HG03095 (cell line): Measurements from ENCODE around the gene STARD13.
A peak's percentile ranks its signal among the peaks of the same experiment; 100 is the strongest.
"Not testable (repeated sequence)": the region's sequence is repeated elsewhere in the genome, so short reads cannot be mapped to it uniquely, and the experiment has no call there.

Source experiments
- ATAC-seq: cut with Tn5 transposase; IDR thresholded peaks from one replicate; pipeline ENCODE4 v1.9.1; 2021; ENCODE audit warnings: moderate library complexity; ENCODE audit not compliant: unreplicated experiment

STARD13 gene

DNA sequence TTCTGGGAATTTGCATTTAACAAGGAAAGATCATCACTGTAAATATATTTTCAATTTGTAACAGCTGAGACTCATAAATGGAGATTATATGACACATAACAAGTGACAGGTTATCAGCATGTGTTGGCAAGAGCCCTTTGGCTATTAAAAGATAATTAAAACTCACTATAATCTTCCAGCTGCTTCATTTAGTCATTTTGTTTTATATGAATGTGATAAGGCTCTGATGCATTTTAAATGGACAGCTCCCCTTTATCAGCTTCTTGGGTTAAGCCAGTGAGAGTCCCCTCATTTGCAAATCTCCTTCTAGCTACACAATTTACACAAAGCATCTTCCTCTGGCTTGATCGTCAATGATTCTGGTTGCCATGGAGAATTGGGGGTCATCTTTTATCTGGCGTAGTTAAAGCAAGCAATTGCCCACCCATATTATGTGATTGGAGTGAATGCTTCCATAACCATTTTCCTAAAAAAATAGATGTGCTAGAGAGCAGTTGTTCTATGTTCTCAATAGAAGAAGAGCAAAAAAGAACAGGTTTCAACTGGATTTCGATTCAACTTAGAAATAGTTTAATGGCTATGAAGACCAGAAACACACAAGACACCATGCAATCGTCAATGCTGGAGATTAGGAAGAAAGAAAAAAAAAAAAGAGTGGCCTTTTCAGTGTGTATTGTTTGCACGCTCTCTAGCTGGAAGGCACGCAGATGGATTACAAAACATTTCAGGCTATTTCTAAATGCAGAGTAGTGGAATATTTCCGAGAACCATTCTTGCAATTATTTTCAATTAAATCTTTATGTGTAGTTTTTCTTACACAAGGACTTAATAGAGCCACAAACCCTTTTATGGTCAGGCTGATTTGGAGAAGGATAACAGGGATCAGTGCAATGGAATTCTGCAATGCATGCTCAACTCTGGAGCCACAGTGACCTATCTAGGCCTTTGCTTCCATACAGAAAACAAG is 27.4 kb downstream of the STARD13 start:
- no peak for ATAC-seq

DNA sequence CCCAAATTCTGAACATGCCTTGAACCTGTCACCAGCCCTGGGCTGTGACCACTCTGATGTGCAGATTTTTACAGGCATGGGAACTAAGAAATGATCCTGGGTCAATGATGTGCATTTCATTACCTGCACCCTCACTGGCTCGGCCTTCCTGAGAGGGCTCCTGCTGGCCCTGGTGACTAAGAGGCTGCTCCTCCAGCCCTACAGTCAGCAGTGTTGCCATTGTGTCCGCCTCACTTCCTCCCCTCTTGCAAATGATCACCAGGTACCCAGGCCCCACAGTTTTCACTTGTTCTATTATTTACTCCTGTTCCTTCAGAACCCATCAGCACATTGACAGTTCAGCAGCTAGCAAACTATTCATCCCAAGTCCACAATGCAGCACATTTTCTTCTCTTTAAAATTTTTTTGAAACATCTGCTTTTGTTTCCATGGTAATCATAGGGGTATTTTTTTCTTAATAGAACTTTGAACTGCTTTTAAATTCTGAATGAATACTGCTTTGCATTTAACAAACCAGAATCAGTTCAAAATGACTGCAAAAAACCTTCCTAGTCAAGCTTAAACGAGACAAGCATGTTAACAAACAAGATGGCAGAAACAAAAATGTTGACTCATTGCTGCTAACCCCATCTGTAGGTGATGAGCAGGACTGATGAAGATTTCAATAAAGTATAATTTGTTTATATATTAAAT is 29.3 kb downstream of the STARD13 start:
- ATAC-seq, result no peak

DNA sequence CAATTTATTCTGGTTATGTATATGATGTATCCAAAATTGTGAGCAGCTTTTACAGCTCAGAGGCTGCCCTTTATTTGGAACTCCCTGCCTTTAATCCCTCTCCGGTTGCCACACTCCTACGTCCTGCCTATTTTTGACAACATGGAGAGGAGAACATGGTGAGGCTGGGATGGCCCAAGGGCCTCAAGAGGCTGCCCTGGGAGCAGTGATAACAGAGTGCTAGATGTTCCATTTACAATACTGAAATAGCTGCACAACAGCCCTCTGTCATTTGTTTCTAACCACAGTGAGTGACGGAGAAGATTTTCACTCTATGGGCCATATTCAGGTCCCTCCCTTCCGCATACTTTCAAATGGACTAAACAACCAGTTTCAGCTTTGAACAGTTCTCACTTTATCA is 33.4 kb downstream of the STARD13 start:
- no peak for ATAC-seq

GRCh38 chr13:33251131-33251661 is 34.4 kb downstream of the STARD13 start:
- peak; percentile 80 for ATAC-seq

- ATAC-seq, result no peak
These were observed 34.9 kb downstream of the STARD13 start for GRCh38 chr13:33250609-33251008.

GRCh38 chr13:33249894-33250293 is 35.7 kb downstream of the STARD13 start:
- ATAC-seq, result no peak

DNA sequence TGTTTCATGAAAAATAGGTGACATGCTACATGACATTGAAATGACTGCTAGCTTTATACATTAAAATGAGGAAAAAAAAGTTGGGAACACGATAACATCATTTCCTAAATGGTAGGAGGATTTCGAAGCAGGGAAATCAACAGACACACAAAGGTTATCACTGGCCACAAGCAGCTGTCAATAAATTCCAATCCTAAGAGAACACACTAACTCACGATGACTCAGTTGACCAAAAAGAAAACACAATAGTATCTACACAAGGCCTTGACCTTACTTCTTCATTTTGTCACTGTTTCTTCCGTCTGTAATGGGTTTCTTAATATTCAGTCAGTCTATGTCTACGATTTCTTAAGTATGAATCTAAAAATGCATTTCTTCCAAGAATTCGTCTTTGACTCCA is 36.5 kb downstream of the STARD13 start:
- ATAC-seq, result no peak

- no peak for ATAC-seq
These were observed 39.9 kb downstream of the STARD13 start for GRCh38 chr13:33245505-33246158.

DNA sequence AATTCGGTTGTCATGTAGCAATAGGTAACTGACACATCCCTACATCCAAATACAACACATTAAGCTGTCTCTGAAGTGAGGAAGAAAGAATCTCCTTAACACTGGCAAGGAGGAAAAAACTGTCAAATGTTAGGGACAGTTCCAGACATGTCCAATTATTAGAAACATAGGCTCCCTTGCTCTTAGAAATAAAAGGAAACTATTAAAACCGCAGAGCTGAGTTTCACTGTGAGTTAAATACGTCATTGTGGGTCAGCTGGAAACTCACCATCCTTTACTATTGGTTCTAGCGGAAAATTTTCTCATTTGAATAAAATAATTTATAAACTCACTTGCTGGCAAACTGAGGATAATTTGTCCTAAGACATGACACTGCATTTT is 40.7 kb downstream of the STARD13 start:
- ATAC-seq, result no peak

GRCh38 chr13:33244210-33244906 is 41.2 kb downstream of the STARD13 start:
- ATAC-seq, result no peak

DNA sequence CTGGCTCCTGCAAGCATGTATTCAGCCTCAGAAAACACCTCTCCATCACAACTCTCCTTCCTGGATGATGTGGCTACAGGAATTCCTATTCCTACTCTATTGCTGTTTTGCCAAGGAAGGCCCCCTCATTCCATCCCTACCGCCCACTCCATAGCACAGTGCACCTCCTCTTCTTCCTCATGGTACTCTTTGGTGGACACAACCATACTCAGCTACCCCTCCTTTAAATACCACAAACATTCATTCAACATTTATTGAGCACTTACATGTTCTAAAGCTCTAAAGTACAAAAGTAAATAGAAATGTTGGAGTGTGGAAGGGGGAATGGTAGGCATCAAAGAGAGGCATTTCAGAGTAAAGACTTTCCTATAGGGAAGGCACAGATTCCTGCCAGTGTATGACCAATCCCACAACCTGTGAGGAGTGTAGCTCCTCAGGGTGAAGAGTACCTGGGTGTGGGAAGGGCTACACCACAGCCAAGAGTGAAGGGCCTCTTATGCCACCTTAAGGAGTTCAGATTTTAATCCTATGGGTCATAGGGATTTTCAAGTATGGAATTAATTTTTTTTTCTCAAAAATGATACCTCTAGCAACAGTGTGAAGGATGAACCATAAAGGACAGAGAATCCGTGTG is 42.5 kb downstream of the STARD13 start:
- ATAC-seq, result no peak

DNA sequence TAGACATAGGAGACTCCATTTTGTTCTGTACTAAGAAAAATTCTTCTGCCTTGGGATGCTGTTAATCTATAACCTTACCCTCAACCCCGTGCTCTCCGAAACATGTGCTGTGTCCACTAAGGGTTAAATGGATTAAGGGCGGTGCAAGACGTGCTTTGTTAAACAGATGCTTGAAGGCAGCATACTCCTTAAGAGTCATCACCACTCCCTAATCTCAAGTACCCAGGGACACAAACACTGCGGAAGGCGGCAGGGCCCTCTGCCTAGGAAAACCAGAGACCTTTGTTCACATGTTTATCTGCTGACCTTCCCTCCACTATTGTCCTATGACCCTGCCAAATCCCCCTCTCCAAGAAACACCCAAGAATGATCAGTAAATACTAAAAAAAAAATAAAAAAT is 43.2 kb downstream of the STARD13 start:
- ATAC-seq, result not testable (repeated sequence)

DNA sequence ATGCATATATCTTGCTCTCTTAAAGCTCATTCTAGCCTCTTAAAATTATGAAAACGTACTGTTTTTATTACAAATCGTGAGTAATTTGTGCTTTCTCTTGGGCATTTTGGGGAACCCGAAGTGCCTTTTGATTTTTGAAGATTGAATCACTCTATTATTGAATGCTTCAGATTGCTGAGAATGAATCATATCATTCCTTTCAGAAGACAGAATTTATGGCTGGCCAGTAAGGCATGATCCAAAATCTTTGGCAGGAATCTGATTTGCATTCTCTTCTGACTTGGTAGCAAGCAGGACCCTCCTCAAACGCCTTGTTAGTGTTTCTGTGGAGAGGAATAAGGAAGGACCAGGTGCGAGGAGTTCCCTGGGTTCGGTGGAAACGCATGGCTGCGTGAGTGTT is 49.5 kb downstream of the STARD13 start:
- ATAC-seq, result no peak

GRCh38 chr13:33235564-33235963 is 50.0 kb downstream of the STARD13 start:
- no peak for ATAC-seq

DNA sequence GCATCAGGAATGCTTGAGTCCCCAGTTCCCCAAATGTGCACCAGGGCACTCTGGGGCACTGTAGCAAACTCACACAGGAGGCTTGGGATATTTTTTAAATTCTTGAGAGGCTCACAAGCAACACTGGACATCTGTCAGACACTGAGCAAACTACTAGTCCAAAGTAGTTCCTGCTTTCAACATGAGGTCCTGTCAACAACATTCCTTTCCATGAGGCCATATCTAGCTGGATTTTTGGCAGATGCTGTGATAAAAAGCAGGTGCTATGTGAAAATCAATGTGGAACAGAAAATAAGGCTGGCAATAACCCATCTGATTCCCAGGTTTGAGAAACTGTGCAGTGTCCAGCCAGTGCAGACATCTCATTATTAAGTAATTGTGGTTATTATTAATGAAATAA is 50.5 kb downstream of the STARD13 start:
- no peak for ATAC-seq

GRCh38 chr13:33233547-33233946 is 52.0 kb downstream of the STARD13 start:
- no peak for ATAC-seq

DNA sequence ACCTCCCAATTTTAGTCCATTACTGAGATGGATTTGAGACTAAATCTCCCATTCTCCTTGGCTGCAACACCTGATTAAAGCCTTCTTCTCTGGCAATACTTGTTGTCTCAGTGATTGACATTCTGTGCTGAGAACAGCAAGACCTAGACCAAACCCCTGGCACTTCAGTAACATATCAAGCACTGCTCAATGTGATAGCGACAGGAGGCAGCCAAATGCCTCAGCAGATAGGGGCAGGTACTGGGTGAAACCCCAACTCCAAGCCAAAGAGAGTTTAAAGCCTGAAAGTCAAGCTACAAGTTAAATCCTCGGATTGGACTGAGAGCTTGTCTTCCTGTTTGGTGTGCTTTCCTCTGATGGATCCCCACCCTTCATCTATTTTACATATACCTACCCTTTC is 52.7 kb downstream of the STARD13 start:
- ATAC-seq, result no peak

GRCh38 chr13:33231339-33231738 is 54.2 kb downstream of the STARD13 start:
- ATAC-seq, result no peak

DNA sequence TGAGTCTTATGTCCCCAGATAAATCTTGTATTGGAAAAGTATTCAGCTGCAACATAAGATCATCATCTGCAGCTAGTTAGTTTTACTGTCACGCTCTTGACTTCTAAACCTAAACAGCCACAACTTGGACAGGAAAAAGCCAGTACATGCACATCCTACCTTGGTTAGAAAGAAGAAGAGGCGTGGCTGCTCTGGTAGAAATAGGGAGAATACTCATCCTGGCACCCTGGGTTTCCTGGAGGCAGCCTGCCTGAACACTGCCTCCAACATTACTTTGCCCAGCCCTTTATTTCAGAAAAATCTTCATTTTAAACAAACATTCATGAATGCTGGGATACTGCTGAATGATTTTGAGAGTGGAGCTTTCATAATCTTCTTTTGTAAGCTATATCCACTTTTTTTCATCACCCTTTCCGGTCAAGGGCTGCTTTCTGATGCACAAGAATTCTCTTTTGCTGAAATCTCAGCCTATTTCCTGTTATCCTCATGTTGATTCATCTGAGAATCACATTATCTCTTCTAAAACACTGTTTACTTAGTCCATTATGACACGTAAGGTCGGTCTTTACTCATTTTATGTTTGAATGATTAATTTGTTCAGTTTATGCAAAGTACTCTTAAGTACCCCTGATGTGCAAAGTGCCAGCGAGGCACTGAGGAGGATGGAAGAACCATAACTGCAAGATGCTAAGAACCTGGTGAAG is 55.2 kb downstream of the STARD13 start:
- no peak for ATAC-seq
